ENCODE data around the gene MAPK4.

MAPK4 gene

DNA sequence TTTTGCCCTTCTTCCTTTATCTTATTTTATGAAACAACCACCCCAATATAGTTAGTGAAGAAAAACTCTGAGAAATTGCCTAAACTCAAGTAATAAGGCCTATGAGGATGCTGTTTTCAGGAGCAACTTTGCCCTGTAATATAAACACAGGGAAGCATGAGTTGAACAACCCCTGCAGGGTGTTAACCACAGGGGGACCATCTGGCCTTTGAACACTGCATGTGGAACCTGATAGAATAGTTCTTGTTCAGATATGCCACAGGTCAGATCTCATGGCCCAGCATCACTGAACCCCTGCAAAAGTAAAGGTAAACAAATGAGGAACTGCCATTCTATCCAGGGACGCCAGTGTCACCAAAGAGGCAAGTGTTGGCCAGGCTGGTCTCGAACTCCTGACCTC is 82.6 kb downstream of the MAPK4 start:
- DNase-seq (ENCODE audit: insufficient read length) (no peak), FAIRE-seq (no peak)
- TF ChIP-seq TAF1 (IDR thresholded peaks at IDR 0.05; ENCODE audit: borderline replicate concordance, low read depth, low read length): no peak
- no peak for TF ChIP-seq POLR2A (IDR thresholded peaks at IDR 0.05; ENCODE audit: low read depth, low read length)
- TF ChIP-seq POLR2AphosphoS5 (IDR thresholded peaks at IDR 0.05; ENCODE audit: low read depth, low read length): no peak

- FAIRE-seq (no peak), DNase-seq (ENCODE audit: insufficient read length) (no peak)
- TF ChIP-seq POLR2AphosphoS5 (IDR thresholded peaks at IDR 0.05; ENCODE audit: low read depth, low read length) (no peak), POLR2A (IDR thresholded peaks at IDR 0.05; ENCODE audit: low read depth, low read length) (no peak), TAF1 (IDR thresholded peaks at IDR 0.05; ENCODE audit: borderline replicate concordance, low read depth, low read length) (no peak)
Measured at GRCh38 chr18:50644146-50644545, 84.3 kb downstream of the MAPK4 start.

DNA sequence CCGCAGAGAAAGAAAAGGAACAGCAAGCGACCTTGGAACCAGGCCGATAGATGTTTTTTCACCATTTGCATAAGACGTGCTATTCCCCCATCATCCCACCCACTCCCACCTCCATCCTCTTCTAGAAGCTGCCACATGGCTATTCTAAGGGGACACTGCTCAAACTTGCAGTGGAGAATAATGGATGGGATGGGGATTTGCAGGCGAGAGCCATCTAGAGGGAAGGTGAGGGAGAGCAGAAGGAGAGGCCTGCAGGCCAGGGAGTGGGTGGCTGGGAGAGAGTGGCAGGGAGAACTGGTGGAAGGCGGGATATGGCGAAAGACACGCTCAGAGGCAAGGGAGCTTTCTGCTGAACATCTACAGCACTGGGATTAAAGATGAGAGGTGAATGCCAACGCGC is 84.9 kb downstream of the MAPK4 start:
- DNase-seq (ENCODE audit: insufficient read length): no peak
- FAIRE-seq: no peak
- TF ChIP-seq POLR2A (IDR thresholded peaks at IDR 0.05; ENCODE audit: low read depth, low read length) (no peak), POLR2AphosphoS5 (IDR thresholded peaks at IDR 0.05; ENCODE audit: low read depth, low read length) (no peak), TAF1 (IDR thresholded peaks at IDR 0.05; ENCODE audit: borderline replicate concordance, low read depth, low read length) (no peak)

- no peak for TF ChIP-seq POLR2A (IDR thresholded peaks at IDR 0.05; ENCODE audit: low read depth, low read length)
- no peak for TF ChIP-seq POLR2AphosphoS5 (IDR thresholded peaks at IDR 0.05; ENCODE audit: low read depth, low read length)
- no peak for TF ChIP-seq TAF1 (IDR thresholded peaks at IDR 0.05; ENCODE audit: borderline replicate concordance, low read depth, low read length)
- FAIRE-seq: no peak
Measured at GRCh38 chr18:50647237-50647636, 87.3 kb downstream of the MAPK4 start.

DNA sequence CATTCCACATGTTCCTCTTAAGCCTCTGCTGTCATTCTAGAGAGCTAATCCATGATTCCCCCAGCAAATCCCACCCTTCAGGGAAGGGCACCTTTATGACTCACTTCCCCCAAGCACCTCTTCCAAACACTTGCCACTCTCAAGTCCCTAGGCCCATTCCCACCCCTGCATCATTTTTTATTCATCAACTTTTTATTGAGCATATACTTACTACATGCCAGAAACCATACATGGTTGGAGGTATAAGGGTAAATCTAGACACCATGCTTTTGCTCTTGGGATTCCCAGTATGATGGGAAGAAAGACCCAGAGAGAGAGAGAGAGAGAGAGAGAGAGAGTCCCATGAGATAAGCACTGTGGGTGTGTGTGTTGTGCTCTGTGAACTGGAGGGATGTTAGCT is 87.9 kb downstream of the MAPK4 start:
- no peak for TF ChIP-seq TAF1 (IDR thresholded peaks at IDR 0.05; ENCODE audit: borderline replicate concordance, low read depth, low read length)
- no peak for TF ChIP-seq POLR2AphosphoS5 (IDR thresholded peaks at IDR 0.05; ENCODE audit: low read depth, low read length)
- TF ChIP-seq POLR2A (IDR thresholded peaks at IDR 0.05; ENCODE audit: low read depth, low read length): no peak
- no peak for DNase-seq (ENCODE audit: insufficient read length)
- FAIRE-seq: no peak

More at GRCh38 chr18:50647237-50647636, 87.3 kb downstream of the MAPK4 start:
- no peak for DNase-seq (ENCODE audit: insufficient read length)

GRCh38 chr18:50649821-50650220 is 89.9 kb downstream of the MAPK4 start:
- TF ChIP-seq TAF1 (IDR thresholded peaks at IDR 0.05; ENCODE audit: borderline replicate concordance, low read depth, low read length) (no peak), POLR2A (IDR thresholded peaks at IDR 0.05; ENCODE audit: low read depth, low read length) (no peak), POLR2AphosphoS5 (IDR thresholded peaks at IDR 0.05; ENCODE audit: low read depth, low read length) (no peak)
- DNase-seq (ENCODE audit: insufficient read length): no peak
- no peak for FAIRE-seq

DNA sequence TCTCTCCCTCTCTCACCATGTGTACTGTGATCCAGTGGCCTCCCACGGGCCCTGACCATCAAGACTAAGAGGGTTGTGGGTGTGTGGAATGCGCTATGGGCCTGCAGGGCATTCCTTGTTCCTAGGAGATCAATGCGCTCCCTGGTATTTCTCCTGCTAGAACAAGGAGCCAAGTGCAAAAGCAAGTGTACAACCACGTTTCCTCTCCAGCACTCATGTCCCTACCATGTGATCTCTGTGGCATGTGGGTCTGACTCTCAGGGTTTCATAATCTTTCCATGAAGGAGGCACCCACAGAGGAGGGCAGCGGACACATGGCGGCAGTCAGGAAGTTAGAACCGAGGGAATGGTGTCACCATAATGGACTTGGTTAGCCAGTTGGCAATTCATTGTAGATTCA is 91.4 kb downstream of the MAPK4 start:
- FAIRE-seq: no peak
- no peak for DNase-seq (ENCODE audit: insufficient read length)
- TF ChIP-seq TAF1 (IDR thresholded peaks at IDR 0.05; ENCODE audit: borderline replicate concordance, low read depth, low read length): no peak
- TF ChIP-seq POLR2AphosphoS5 (IDR thresholded peaks at IDR 0.05; ENCODE audit: low read depth, low read length): no peak
- TF ChIP-seq POLR2A (IDR thresholded peaks at IDR 0.05; ENCODE audit: low read depth, low read length): no peak

GRCh38 chr18:50653402-50654093 is 93.7 kb downstream of the MAPK4 start:
- FAIRE-seq (no peak), DNase-seq (ENCODE audit: insufficient read length) (no peak)
- TF ChIP-seq POLR2AphosphoS5 (IDR thresholded peaks at IDR 0.05; ENCODE audit: low read depth, low read length) (no peak), TAF1 (IDR thresholded peaks at IDR 0.05; ENCODE audit: borderline replicate concordance, low read depth, low read length) (no peak), POLR2A (IDR thresholded peaks at IDR 0.05; ENCODE audit: low read depth, low read length) (no peak)

GRCh38 chr18:50654211-50654610 is 94.3 kb downstream of the MAPK4 start:
- no peak for TF ChIP-seq TAF1 (IDR thresholded peaks at IDR 0.05; ENCODE audit: borderline replicate concordance, low read depth, low read length)
- no peak for TF ChIP-seq POLR2AphosphoS5 (IDR thresholded peaks at IDR 0.05; ENCODE audit: low read depth, low read length)
- no peak for TF ChIP-seq POLR2A (IDR thresholded peaks at IDR 0.05; ENCODE audit: low read depth, low read length)
- DNase-seq (ENCODE audit: insufficient read length) (no peak), FAIRE-seq (no peak)

GRCh38 chr18:50654658-50655550 is 95.0 kb downstream of the MAPK4 start:
- DNase-seq (ENCODE audit: insufficient read length): no peak
- TF ChIP-seq POLR2A (IDR thresholded peaks at IDR 0.05; ENCODE audit: low read depth, low read length) (no peak), POLR2AphosphoS5 (IDR thresholded peaks at IDR 0.05; ENCODE audit: low read depth, low read length) (no peak), TAF1 (IDR thresholded peaks at IDR 0.05; ENCODE audit: borderline replicate concordance, low read depth, low read length) (no peak)
- no peak for FAIRE-seq

DNA sequence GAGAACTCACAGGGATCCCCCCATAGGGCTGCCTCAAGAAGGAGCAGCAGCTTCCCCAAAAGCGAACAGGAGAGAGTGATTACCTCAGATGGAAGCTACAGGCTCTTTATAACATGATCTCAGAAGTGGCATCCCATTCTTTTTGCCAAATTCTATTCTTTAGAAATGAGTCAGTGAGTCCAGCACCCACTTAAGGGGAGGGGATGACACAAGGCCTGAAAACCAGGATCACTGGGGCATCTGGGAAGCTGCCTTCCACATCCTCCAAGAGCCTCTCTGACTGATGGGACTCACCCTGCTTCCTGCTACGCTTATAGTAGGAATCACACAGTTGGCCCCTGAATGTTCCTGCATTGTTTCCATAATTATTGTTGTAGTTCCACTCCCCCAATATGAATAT is 96.5 kb downstream of the MAPK4 start:
- FAIRE-seq (no peak), DNase-seq (ENCODE audit: insufficient read length) (no peak)
- TF ChIP-seq POLR2A (IDR thresholded peaks at IDR 0.05; ENCODE audit: low read depth, low read length): no peak

Measured in GM12892 (cell line).